Endothelial cell of umbilical vein (primary cell): Measurements from ENCODE around the gene PTPN3. TPM values are rescaled to one million over a fixed set of nuclear protein-coding genes. Genes with fewer than 3 reads are reported as not detected.

Source experiments
- BruUV-seq: library from RNA; stranded (reverse); fragments of 400-500 nt; replicated peaks from 2 replicates; lab custom pipeline; 2021; lab: Mats Ljungman, UMichigan
- CTCF ChIA-PET: fragments of 300-600, 350-600 bp; sonication (Branson Sonifier 250); formaldehyde crosslinking; loops from one replicate; lab custom pipeline; 2021; ENCODE audit warnings: antibody characterized with exemption, inconsistent platforms; lab: Charles Lee
- POLR2A ChIA-PET: fragments of 300-600, 350-600 bp; sonication (Branson Sonifier 250); formaldehyde crosslinking; loops from one replicate; lab custom pipeline; 2021; ENCODE audit warnings: antibody characterized with exemption, inconsistent platforms; lab: Charles Lee
- DNase-seq: peaks from one replicate; pipeline ENCODE4 v3.0.0-alpha.2; 2011; ENCODE audit warnings: low read depth, low spot score
- FAIRE-seq: peaks from 2 replicates; lab custom pipeline; 2011; peaks lifted over from hg19 to GRCh38; lab: Jason Lieb, UNC
- H2AFZ ChIP-seq: 2 replicates; pipeline ENCODE4 v1.6.0; 2012; ENCODE audit warnings: low read depth, low read length, control low read depth, inconsistent platforms
- H3K27ac ChIP-seq: 2 replicates; pipeline ENCODE4 v1.5.1; 2011; ENCODE audit warnings: low read depth, mild to moderate bottlenecking, control low read depth, low read length, moderate library complexity; ENCODE audit not compliant: insufficient read depth
- H3K27me3 ChIP-seq, 2 experiments: 2 replicates each; pipeline versions ENCODE4 v1.6.0 to v1.6.1; 2011; ENCODE audit warnings: low read length in 2 of 2, mixed read lengths in 1 of 2; ENCODE audit not compliant: control insufficient read depth in 2 of 2, insufficient read depth in 2 of 2
- H3K36me3 ChIP-seq, 2 experiments: 2 replicates in 1 of 2; 3 replicates in 1 of 2; pipeline ENCODE4 v1.5.1; 2011; ENCODE audit warnings: low read length in 2 of 2, mild to moderate bottlenecking in 1 of 2, moderate library complexity in 1 of 2; ENCODE audit not compliant: control insufficient read depth in 2 of 2, insufficient read depth in 2 of 2; ENCODE audit errors: extremely low read depth in 1 of 2
- H3K4me1 ChIP-seq: 3 replicates; pipeline ENCODE4 v1.5.1; 2011; ENCODE audit warnings: mild to moderate bottlenecking, low read length; ENCODE audit not compliant: control insufficient read depth, insufficient read depth; ENCODE audit errors: extremely low read depth
- H3K4me2 ChIP-seq: 2 replicates; pipeline ENCODE4 v1.6.1; 2011; ENCODE audit warnings: low read length, control low read depth, mixed read lengths; ENCODE audit not compliant: insufficient read depth
- H3K4me3 ChIP-seq, 3 experiments: fragments of 200-600 bp in 1 of 3; sonication (generic), shearing (Covaris generic) in 1 of 3; replicated peaks in 1 of 3; 2 replicates each; pipeline ENCODE4 v1.5.1; 2011 to 2016; ENCODE audit warnings: control low read depth in 3 of 3, low read length in 3 of 3, mild to moderate bottlenecking in 2 of 3, inconsistent platforms in 1 of 3, low read depth in 1 of 3, moderate library complexity in 1 of 3; ENCODE audit not compliant: insufficient read depth in 1 of 3
- H3K79me2 ChIP-seq: 2 replicates; pipeline ENCODE4 v1.6.0; 2012; ENCODE audit warnings: low read length, inconsistent platforms; ENCODE audit not compliant: control insufficient read depth, insufficient read depth
- H3K9ac ChIP-seq: replicated peaks from 2 replicates; pipeline ENCODE3; 2011; ENCODE audit warnings: low read length, control low read depth; ENCODE audit not compliant: insufficient read depth; ENCODE audit errors: extremely low read depth
- H3K9me1 ChIP-seq: replicated peaks from 3 replicates; pipeline ENCODE4 v1.6.0; 2011; ENCODE audit warnings: mild to moderate bottlenecking, low read length; ENCODE audit not compliant: control insufficient read depth, insufficient read depth; ENCODE audit errors: extremely low read depth
- H3K9me3 ChIP-seq: replicated peaks from 2 replicates; pipeline ENCODE4 v1.5.1; 2012; ENCODE audit warnings: low read length, inconsistent platforms; ENCODE audit not compliant: control insufficient read depth, insufficient read depth
- H4K20me1 ChIP-seq: replicated peaks from 2 replicates; pipeline ENCODE3; 2011; ENCODE audit warnings: mild to moderate bottlenecking, low read length; ENCODE audit not compliant: control insufficient read depth, insufficient read depth; ENCODE audit errors: extremely low read depth
- MAX ChIP-seq: IDR thresholded peaks from 2 replicates; pipeline ENCODE4 v1.6.1; 2011; ENCODE audit not compliant: insufficient read depth, insufficient read length
- POLR2A ChIP-seq: IDR thresholded peaks from 2 replicates; pipeline ENCODE4 v1.6.1; 2012; ENCODE audit warnings: low read depth, mild to moderate bottlenecking, control low read depth, low read length
- POLR2AphosphoS5 ChIP-seq: IDR thresholded peaks from 2 replicates; pipeline ENCODE4 v1.6.1; 2012; ENCODE audit warnings: low read depth, mild to moderate bottlenecking, control low read depth, low read length, moderate library complexity; ENCODE audit not compliant: insufficient read depth
- dilution Hi-C: fragments of 300-500 bp; cut with MboI; formaldehyde crosslinking; loops from one replicate; pipeline ENCODE4 v1.15.0; 2019; ENCODE audit warnings: low sequenced_read_pairs; ENCODE audit not compliant: extremely low pct_ligation_motif_present
- intact Hi-C: fragments of 100-400 bp; cut with micrococcal nuclease; formaldehyde crosslinking; loops from one replicate; pipeline ENCODE4 v1.10.0; 2022
- polyA plus RNA-seq, 4 experiments: library from polyadenylated mRNA; depleted of rRNA in 3 of 4; stranded (reverse) in 3 of 4; unstranded in 1 of 4; fragments of >200 nt; gene quantifications; 2 replicates each; pipeline versions ENCODE4 v1.2.1 to v1.2.3, GENCODE V29; 2011 to 2012; ENCODE audit warnings: missing spikeins in 1 of 4
- total RNA-seq: library from RNA; stranded (reverse); gene quantifications from 2 replicates; pipeline ENCODE4 v1.2.3, GENCODE V29; 2021

PTPN3 gene
- total and polyA plus RNA-seq, 2 donors (not counting 3 experiments of a cell fraction or from before 2014, with no cell fraction given) = 0.01 TPM; not detected in 1

- H2AFZ ChIP-seq = no peak overlapping the region
- no peak overlapping the region for H3K4me3 ChIP-seq
- no peaks in the 10 kb centered on the region for H3K36me3 ChIP-seq
- no peaks in the 10 kb centered on the region for H3K9me1 ChIP-seq
- no peaks in the 10 kb centered on the region for H4K20me1 ChIP-seq
- no peak overlapping the region for H3K4me2 ChIP-seq
- dilution Hi-C loops (no loop called here), intact Hi-C loops (no loop called here)
- no TSS peak for BruUV-seq
- peaks cover 7 to 9% of the 10 kb centered on the region in 2 experiments for H3K27me3 ChIP-seq
- no peaks in the 10 kb centered on the region for H3K79me2 ChIP-seq
- TF ChIP-seq POLR2A (no peak), POLR2AphosphoS5 (no peak)
- no peak overlapping the region for H3K27ac ChIP-seq
- ChIA-PET POLR2A (no interaction called here), CTCF (interaction anchor here (2.2 kb wide), 1 partner anchor 18 kb away, joined by 9 read pairs; no protein-coding TSS in a partner anchor)
- no peak for FAIRE-seq
- no peak overlapping the region for H3K9ac ChIP-seq
- no peak for DNase-seq
- no peaks in the 10 kb centered on the region for H3K9me3 ChIP-seq
- H3K4me1 ChIP-seq = no peaks in the 10 kb centered on the region
These were observed 9.8 kb downstream of the PTPN3 start for GRCh38 chr9:109488351-109488750.

GRCh38 chr9:109487247-109487646 lies 10.9 kb downstream of the PTPN3 start:
- POLR2A ChIA-PET = no interaction called here
- no peaks in the 10 kb centered on the region for H4K20me1 ChIP-seq
- no peaks in the 10 kb centered on the region for H3K9me1 ChIP-seq
- H3K27ac ChIP-seq = no peak overlapping the region
- no peak for TF ChIP-seq MAX
- H3K36me3 ChIP-seq = no peaks in the 10 kb centered on the region
- DNase-seq (no peak), FAIRE-seq (no peak)
- H3K27me3 ChIP-seq = peaks cover 0 to 6% of the 10 kb centered on the region in 2 experiments
- H3K79me2 ChIP-seq = no peaks in the 10 kb centered on the region
- H3K4me2 ChIP-seq = no peak overlapping the region
- H3K9ac ChIP-seq = no peak overlapping the region
- BruUV-seq = no TSS peak
- CTCF ChIA-PET = no interaction called here
- H2AFZ ChIP-seq = no peak overlapping the region
- H3K4me1 ChIP-seq = no peaks in the 10 kb centered on the region
- H3K4me3 ChIP-seq = no peak overlapping the region
- intact Hi-C loops = no loop called here
- H3K9me3 ChIP-seq = no peaks in the 10 kb centered on the region
- dilution Hi-C loops = no loop called here
